T-cell (primary cell): ENCODE data around the gene PAPSS2. TPM values are rescaled to one million over a fixed set of nuclear protein-coding genes. Genes with fewer than 3 reads are reported as not detected.

Source experiments
- ATAC-seq, 4 experiments: fragments of 200-7000 bp in 3 of 4; fragments of 150-1000 bp in 1 of 4; cut with Tn5 transposase; replicated peaks in 1 of 4; 1 replicate in 3 of 4; 2 replicates in 1 of 4; pipeline ENCODE4 v1.10.0; 2021; ENCODE audit warnings: moderate library complexity in 3 of 4, mild to moderate bottlenecking in 2 of 4, moderate number of reproducible peaks in 1 of 4
- CTCF ChIA-PET, 2 donors: fragments of 300-600 bp; sonication (Branson Sonifier 250); formaldehyde crosslinking; loops; one replicate each; lab custom pipeline; 2022; ENCODE audit warnings: antibody characterized with exemption in 2 of 2; lab: Charles Lee
- POLR2A ChIA-PET, 2 donors: fragments of 300-600 bp; sonication (Branson Sonifier 250); formaldehyde crosslinking; loops; one replicate each; lab custom pipeline; 2022; ENCODE audit warnings: antibody characterized with exemption in 2 of 2; lab: Charles Lee
- DNase-seq, 35 experiments: peaks; one replicate each; pipeline versions ENCODE4 v3.0.0 to v3.0.0-alpha.2; 2013 to 2023
- H3K27ac ChIP-seq: one replicate; pipeline ENCODE4 v1.5.1; 2013; ENCODE audit warnings: low read length
- H3K27me3 ChIP-seq, 2 experiments: replicated peaks in 1 of 2; 1 replicate in 1 of 2; 2 replicates in 1 of 2; pipeline versions ENCODE4 v1.6.1 to v1.7.0; 2013; ENCODE audit warnings: low read length in 1 of 2, mixed read lengths in 1 of 2; ENCODE audit not compliant: control insufficient read depth in 2 of 2, insufficient read depth in 2 of 2; ENCODE audit errors: extremely low read depth in 1 of 2
- H3K36me3 ChIP-seq, 2 donors: 1 replicate in 1 of 2; 2 replicates in 1 of 2; pipeline versions ENCODE4 v1.6.1 to v1.7.0; 2013; ENCODE audit warnings: low read length in 1 of 2; ENCODE audit not compliant: control insufficient read depth in 2 of 2, insufficient read depth in 1 of 2; ENCODE audit errors: extremely low read depth in 1 of 2
- H3K4me1 ChIP-seq, 2 experiments: 1 replicate in 1 of 2; 2 replicates in 1 of 2; pipeline versions ENCODE4 v1.6.1 to v1.7.0; 2013; ENCODE audit warnings: low read length in 2 of 2, mixed read lengths in 1 of 2; ENCODE audit not compliant: insufficient read depth in 2 of 2, control insufficient read depth in 1 of 2; ENCODE audit errors: extremely low read depth in 1 of 2
- H3K4me3 ChIP-seq, 2 donors: 1 replicate in 1 of 2; 2 replicates in 1 of 2; pipeline versions ENCODE4 v1.5.1 to v1.7.0; 2013; ENCODE audit warnings: mild to moderate bottlenecking in 2 of 2, low read length in 1 of 2, moderate library complexity in 1 of 2; ENCODE audit not compliant: control insufficient read depth in 1 of 2; ENCODE audit errors: extremely low read depth in 1 of 2
- H3K9me3 ChIP-seq: 2 replicates; pipeline ENCODE4 v1.7.0; 2013
- H3K27ac Mint-ChIP-seq, 2 donors: one replicate each; pipeline ENCODE4 v1.8.0; 2020 to 2021; ENCODE audit warnings: mild to moderate bottlenecking in 2 of 2, mixed read lengths in 2 of 2
- H3K27me3 Mint-ChIP-seq, 2 donors: one replicate each; pipeline ENCODE4 v1.8.0; 2021 to 2022; ENCODE audit warnings: mixed read lengths in 2 of 2
- H3K36me3 Mint-ChIP-seq: one replicate; pipeline ENCODE4 v1.8.0; 2021; ENCODE audit warnings: mixed read lengths
- H3K4me1 Mint-ChIP-seq, 3 donors: one replicate each; pipeline ENCODE4 v1.8.0; 2020 to 2022; ENCODE audit warnings: mixed read lengths in 3 of 3, mild to moderate bottlenecking in 1 of 3
- H3K4me3 Mint-ChIP-seq, 3 donors: one replicate each; pipeline ENCODE4 v1.8.0; 2020 to 2022; ENCODE audit warnings: mild to moderate bottlenecking in 3 of 3, mixed read lengths in 3 of 3, moderate library complexity in 3 of 3
- H3K9me3 Mint-ChIP-seq, 3 donors: one replicate each; pipeline ENCODE4 v1.8.0; 2020 to 2022; ENCODE audit warnings: mixed read lengths in 3 of 3
- WGBS: methylation state at CpG from one replicate; pipeline ENCODE4 v1.1.5; 2013; ENCODE audit warnings: missing lambda C conversion rate; ENCODE audit not compliant: insufficient coverage; 5-methylcytosine and 5-hydroxymethylcytosine counted together
- total RNA-seq, 35 experiments: library from RNA in 6 of 35; stranded (reverse) in 6 of 35; fragments of 120-200 nt in 1 of 35; gene quantifications; one replicate each; pipeline versions ENCODE4 v1.2.1 to v1.2.4 and lab custom pipeline; 2013 to 2026

Gene PAPSS2
- total RNA-seq, 5 donors from 2014 or later (not counting 1 experiment from before 2014, with no cell fraction given), result 0.35 to 1.8 (median 0.61) TPM; not detected in 2

DNA sequence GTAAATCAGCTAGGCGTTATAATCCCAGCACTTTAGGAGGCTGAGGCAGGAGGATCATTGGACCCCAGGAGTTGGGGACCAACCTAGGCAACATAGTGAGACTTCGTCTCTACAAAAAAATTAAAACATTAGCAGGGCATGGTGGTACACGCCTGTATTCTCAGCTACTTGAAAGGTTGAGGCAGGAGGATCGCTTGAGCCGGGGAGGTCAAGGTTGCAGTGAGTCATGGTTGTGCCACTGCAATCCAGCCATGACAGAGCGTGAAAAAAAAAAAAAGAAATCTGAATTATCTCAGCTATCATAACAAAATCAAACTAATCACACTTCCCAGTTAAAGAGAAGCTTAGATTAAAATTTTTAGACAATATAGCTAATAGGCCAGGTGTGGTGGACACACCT, 123.0 kb downstream of the PAPSS2 start:
- 100% methylated on average over 3 of the region's 6 CpGs for WGBS
- Histone ChIP-seq H3K36me3 (peaks cover 0 to 42% of the 10 kb centered on the region in 2 donors), H3K9me3 (no peaks in the 10 kb centered on the region), H3K4me1 (no peaks in the 10 kb centered on the region), H3K27me3 (no peaks in the 10 kb centered on the region), H3K27ac (no peak overlapping the region), H3K4me3 (no peak overlapping the region)
- ChIA-PET CTCF (interaction anchor here (0.8 to 1.1 kb wide), 3 partner anchors 9 to 13 kb away, joined by 3 to 6 read pairs (median 3); no protein-coding TSS in a partner anchor), POLR2A (interaction anchor here in 1 of 2 donors (0.7 kb wide), 2 partner anchors 9 to 37 kb away, joined by 3 read pairs; no protein-coding TSS in a partner anchor)
- Mint-ChIP-seq H3K27me3 (no peaks in the 10 kb centered on the region), H3K4me1 (peaks cover 16 to 19% (median 17%) of the 10 kb centered on the region in 3 donors), H3K36me3 (peaks cover 50% of the 10 kb centered on the region), H3K9me3 (no peaks in the 10 kb centered on the region), H3K27ac (no peak overlapping the region), H3K4me3 (no peak overlapping the region)
- DNase-seq (no peak), ATAC-seq (no peak)

DNA sequence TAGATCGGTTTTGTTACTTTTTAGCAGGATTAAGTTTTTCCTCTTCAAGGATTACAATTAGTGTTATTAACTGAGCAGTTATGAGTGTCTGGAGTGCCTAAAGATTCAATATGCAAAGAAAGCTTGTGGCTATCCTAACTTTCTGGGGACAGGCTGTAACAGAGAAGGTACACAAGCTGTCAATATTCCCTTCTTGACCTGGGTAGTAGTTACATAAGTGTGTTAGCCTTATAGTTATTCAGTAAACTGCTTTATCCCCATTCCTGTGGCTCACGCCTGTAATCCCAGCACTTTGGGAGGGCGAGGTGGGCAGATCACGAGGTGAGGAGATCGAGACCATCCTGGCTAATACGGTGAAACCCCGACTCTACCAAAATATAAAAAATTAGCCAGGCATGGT, 126.7 kb downstream of the PAPSS2 start:
- Histone ChIP-seq H3K4me3 (no peak overlapping the region), H3K4me1 (no peaks in the 10 kb centered on the region), H3K27ac (no peak overlapping the region), H3K27me3 (no peaks in the 10 kb centered on the region), H3K36me3 (peaks cover 5 to 39% of the 10 kb centered on the region in 2 donors), H3K9me3 (no peaks in the 10 kb centered on the region)
- POLR2A ChIA-PET, result no interaction called here
- Mint-ChIP-seq H3K36me3 (peaks cover 50% of the 10 kb centered on the region), H3K27me3 (no peaks in the 10 kb centered on the region), H3K27ac (no peak overlapping the region), H3K9me3 (no peaks in the 10 kb centered on the region), H3K4me1 (peaks cover 13 to 24% (median 15%) of the 10 kb centered on the region in 3 donors), H3K4me3 (no peak overlapping the region)
- CTCF ChIA-PET, result interaction anchor here in 1 of 2 donors (0.7 kb wide), 1 partner anchor 13 kb away, joined by 4 read pairs; no protein-coding TSS in a partner anchor
- ATAC-seq, result no peak
- 100% methylated on average over 1 of the region's 7 CpGs for WGBS
- DNase-seq, result no peak

GRCh38 chr10:87790185-87790584, 130.5 kb downstream of the PAPSS2 start:
- peaks cover 5 to 23% of the 10 kb centered on the region in 2 donors for H3K36me3 ChIP-seq
- CTCF ChIA-PET, result interaction anchor here in 1 of 2 donors (0.6 kb wide), 1 partner anchor 48 kb away, joined by 3 read pairs; no protein-coding TSS in a partner anchor
- WGBS, result no CpG with 5 or more reads among the region's 3 CpGs
- Mint-ChIP-seq H3K4me1 (peaks cover 20 to 36% (median 28%) of the 10 kb centered on the region in 3 donors), H3K9me3 (no peaks in the 10 kb centered on the region), H3K27ac (no peak overlapping the region), H3K36me3 (peaks cover 36% of the 10 kb centered on the region), H3K27me3 (no peaks in the 10 kb centered on the region), H3K4me3 (no peak overlapping the region)
- H3K27ac ChIP-seq, result no peak overlapping the region
- ATAC-seq (no peak), DNase-seq (no peak)
- POLR2A ChIA-PET, result no interaction called here
- no peaks in the 10 kb centered on the region for H3K4me1 ChIP-seq
- no peaks in the 10 kb centered on the region for H3K9me3 ChIP-seq
- H3K27me3 ChIP-seq, result no peaks in the 10 kb centered on the region
- no peak overlapping the region for H3K4me3 ChIP-seq

DNA sequence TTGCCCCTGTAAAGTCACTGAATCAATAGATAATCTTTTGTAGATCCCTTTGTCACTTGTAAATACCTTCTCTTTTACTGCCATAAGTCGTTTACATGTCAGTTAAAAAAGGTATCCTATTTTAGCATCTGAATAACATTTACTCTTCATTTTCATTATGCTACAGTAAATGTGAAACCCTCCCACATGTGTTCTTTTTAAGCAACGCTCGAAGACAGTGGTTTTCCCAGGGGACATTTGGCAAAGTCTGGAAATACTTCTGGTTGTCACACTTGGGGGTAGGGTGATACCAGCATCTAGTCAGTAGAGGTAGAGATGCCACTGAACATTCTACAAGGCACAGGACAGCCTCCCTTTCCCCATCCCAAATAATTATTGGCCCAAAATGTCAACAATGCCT, 134.6 kb downstream of the PAPSS2 start:
- peaks cover 40 to 57% (median 51%) of the 10 kb centered on the region in 3 donors for H3K4me1 Mint-ChIP-seq
- DNase-seq (no peak), ATAC-seq (no peak)
- WGBS, result 40% methylated on average over 1 of the region's 3 CpGs
- ChIA-PET CTCF (interaction anchor here in 1 of 2 donors (1.0 to 1.6 kb wide), 2 partner anchors 10 to 24 kb away, joined by 3 to 7 read pairs; partner anchors contain the start of gene ATAD1), POLR2A (no interaction called here)
- no peaks in the 10 kb centered on the region for H3K27me3 Mint-ChIP-seq
- H3K27ac Mint-ChIP-seq, result peak overlapping the region in 1 of 2 donors; percentile 78
- H3K9me3 Mint-ChIP-seq, result no peaks in the 10 kb centered on the region
- Histone ChIP-seq H3K9me3 (no peaks in the 10 kb centered on the region), H3K4me1 (peaks cover 2 to 5% of the 10 kb centered on the region in 2 experiments), H3K27me3 (no peaks in the 10 kb centered on the region), H3K4me3 (no peak overlapping the region), H3K36me3 (peaks cover 5 to 15% of the 10 kb centered on the region in 2 donors), H3K27ac (no peak overlapping the region)
- no peak overlapping the region for H3K4me3 Mint-ChIP-seq
- peaks cover 24% of the 10 kb centered on the region for H3K36me3 Mint-ChIP-seq

Other genes starting within 250 kb of the PAPSS2 start
- gene MINPP1, start 155.0 kb upstream of the PAPSS2 start, total RNA-seq, result 1 to 10 TPM; 2.9 to 9.6 (median 8.8) TPM
- 10 to 100 TPM; 35.2 to 43.8 (median 42.1) TPM for gene ATAD1, start 158.3 kb downstream of the PAPSS2 start, total RNA-seq
- 1 to 10 TPM in 1 of 5 donors, under 1 TPM in 4; 0.50 to 1.0 (median 0.60) TPM for gene KLLN, start 203.7 kb downstream of the PAPSS2 start, total RNA-seq
- 10 to 100 TPM; 59.9 to 98.7 (median 66.9) TPM for gene PTEN, start 203.7 kb downstream of the PAPSS2 start, total RNA-seq